Measurements from ENCODE around the gene TUSC2. TPM values are rescaled to one million over a fixed set of nuclear protein-coding genes. Genes with fewer than 3 reads are reported as not detected.

Gene TUSC2
- total and polyA plus RNA-seq, 2 of the 8 experiments (the other 6 are each of a cell fraction or from before 2014, with no cell fraction given), result 33.3 to 65.4 TPM

GRCh38 chr3:50325497-50326181, 2.4 kb downstream of the TUSC2 start (continued):
- TF ChIP-seq CHD7 (IDR thresholded peaks at IDR 0.05; ENCODE audit: insufficient replicate concordance, low read length) (no peak), SP2 (IDR thresholded peaks at IDR 0.05; ENCODE audit: low read length) (no peak)
